ENCODE results near the gene RPS6KA1.
"Not testable (repeated sequence)": the region's sequence is repeated elsewhere in the genome, so short reads cannot be mapped to it uniquely, and the experiment has no call there.

Gene RPS6KA1

DNA sequence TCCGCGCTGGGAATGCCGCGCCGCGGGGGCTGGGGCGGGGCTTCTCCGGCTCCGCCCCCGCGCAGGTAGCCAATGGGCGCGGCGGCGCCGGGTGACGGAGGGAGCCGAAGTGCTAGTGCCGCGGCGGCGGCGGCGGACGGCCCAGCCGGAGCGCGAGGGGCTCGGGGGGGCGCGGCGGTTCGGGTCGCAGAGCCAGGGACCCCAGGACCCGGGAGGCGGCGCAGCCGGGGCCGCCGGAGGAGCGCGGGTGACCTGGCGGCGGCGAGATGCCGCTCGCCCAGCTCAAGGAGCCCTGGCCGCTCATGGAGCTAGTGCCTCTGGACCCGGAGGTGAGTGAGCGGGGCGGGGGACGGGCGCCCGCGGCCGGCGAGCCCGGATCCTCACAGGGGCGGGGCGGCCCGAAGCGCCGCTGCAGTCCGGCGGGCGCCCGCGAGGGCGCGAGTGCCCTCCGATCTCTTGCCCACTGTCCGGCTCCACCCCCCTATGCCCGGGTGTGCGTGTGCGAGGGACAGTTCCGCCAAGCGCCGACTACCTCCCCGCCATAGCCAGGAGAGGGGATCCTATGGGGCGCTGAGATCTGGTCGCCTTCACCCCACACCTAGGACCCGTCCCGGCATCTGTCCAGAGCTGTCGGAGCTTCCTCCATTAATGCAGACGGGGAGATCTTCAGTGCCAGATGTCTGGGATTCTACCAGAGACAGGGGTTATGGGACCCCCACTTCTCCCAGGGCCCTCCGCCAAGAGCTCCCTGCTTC, at the start of gene RPS6KA1:
Gene RPS6KA1 (plus strand): TSS at position 107 of the 755 bp plus-strand sequence. CDS start 160 bp downstream, at position 267.
- Histone ChIP-seq H3K4me3 (ENCODE audit: low read length) (peak within 1 kb of the TSS; percentile 73), H3K27ac (ENCODE audit: low read depth, low read length) (no peak within 1 kb of the TSS), H3K36me3 (ENCODE audit: control insufficient read depth, insufficient read depth, low read length) (no peaks in the 10 kb centered on the region), H3K4me1 (ENCODE audit: control insufficient read depth, insufficient read depth, low read length) (no peaks in the 10 kb centered on the region), H3K9ac (ENCODE audit: low read length) (peak within 1 kb of the TSS; percentile 54), H3K27me3 (ENCODE audit: control insufficient read depth, insufficient read depth, low read length) (no peaks in the 10 kb centered on the region)

DNA sequence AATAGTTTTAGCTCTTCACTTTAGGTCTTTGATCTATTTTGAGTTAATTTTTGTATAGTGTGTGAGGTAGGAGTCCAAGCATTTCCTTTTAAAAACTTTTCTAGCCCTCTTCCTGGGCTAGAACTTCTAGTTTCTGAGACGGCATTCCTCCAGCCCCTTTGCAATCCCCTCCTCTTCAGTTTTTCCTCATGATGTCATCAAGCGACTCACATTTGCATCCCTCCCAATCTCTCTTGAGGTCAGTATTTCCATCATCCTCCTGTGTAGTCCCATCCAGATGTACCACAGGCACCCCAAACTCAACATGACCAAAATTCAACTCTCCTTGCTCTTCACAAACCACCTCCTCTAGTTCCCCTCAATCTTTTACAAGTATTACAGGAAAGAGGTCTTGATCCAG, 46.6 kb upstream of the RPS6KA1 start:
- H3K9ac ChIP-seq (ENCODE audit: low read length) = no peak overlapping the region
- H3K27ac ChIP-seq (ENCODE audit: low read depth, low read length) = no peak overlapping the region
- no peaks in the 10 kb centered on the region for H3K27me3 ChIP-seq (ENCODE audit: control insufficient read depth, insufficient read depth, low read length)
- no peaks in the 10 kb centered on the region for H3K4me1 ChIP-seq (ENCODE audit: control insufficient read depth, insufficient read depth, low read length)
- H3K36me3 ChIP-seq (ENCODE audit: control insufficient read depth, insufficient read depth, low read length) = no peaks in the 10 kb centered on the region
- H3K4me3 ChIP-seq (ENCODE audit: low read length) = no peak overlapping the region

DNA sequence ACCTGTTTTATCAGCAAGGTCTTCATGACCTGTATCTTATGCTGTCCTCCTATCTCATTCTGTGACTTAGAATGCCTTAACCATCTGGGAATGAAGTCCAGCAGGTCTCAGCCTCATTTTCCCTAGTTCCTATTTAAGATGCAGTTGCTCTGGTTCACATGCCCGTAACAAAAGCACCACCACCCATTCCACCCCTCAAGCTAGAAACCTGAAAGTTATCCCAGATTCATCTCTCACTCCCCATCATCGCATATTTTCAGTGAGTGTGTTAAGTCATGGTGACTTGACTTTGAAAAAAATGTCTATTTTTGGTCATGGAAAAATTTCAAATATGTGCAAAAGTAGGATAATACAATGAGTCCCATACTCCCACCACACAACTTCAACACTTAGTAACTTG, 45.6 kb upstream of the RPS6KA1 start:
- H3K4me3 ChIP-seq (ENCODE audit: low read length) = no peak overlapping the region
- no peaks in the 10 kb centered on the region for H3K4me1 ChIP-seq (ENCODE audit: control insufficient read depth, insufficient read depth, low read length)
- H3K9ac ChIP-seq (ENCODE audit: low read length) = no peak overlapping the region
- no peaks in the 10 kb centered on the region for H3K27me3 ChIP-seq (ENCODE audit: control insufficient read depth, insufficient read depth, low read length)
- H3K27ac ChIP-seq (ENCODE audit: low read depth, low read length) = no peak overlapping the region
- no peaks in the 10 kb centered on the region for H3K36me3 ChIP-seq (ENCODE audit: control insufficient read depth, insufficient read depth, low read length)

DNA sequence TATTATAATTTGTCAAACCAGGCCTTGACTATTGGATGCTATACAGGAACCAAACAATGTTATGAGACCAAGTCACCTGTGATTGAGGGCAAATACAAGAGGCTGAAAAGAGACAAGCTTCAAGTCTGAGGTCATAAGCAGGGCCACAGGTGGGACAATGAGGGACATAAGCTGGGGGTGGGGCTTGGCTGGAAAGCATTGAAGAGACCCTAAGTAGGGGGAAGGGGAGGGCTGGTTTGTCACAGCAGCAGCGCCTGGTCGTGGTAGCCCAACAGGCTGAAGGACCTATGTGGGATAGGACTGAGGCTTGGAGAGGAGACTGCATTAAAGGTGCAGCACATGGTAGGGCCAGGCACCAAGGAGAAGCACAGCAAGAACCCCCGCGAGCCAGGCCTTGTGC, 39.4 kb upstream of the RPS6KA1 start:
- no peak overlapping the region for H3K27ac ChIP-seq (ENCODE audit: low read depth, low read length)
- no peak overlapping the region for H3K4me3 ChIP-seq (ENCODE audit: low read length)
- no peak overlapping the region for H3K9ac ChIP-seq (ENCODE audit: low read length)
- no peaks in the 10 kb centered on the region for H3K4me1 ChIP-seq (ENCODE audit: control insufficient read depth, insufficient read depth, low read length)
- H3K36me3 ChIP-seq (ENCODE audit: control insufficient read depth, insufficient read depth, low read length) = no peaks in the 10 kb centered on the region
- no peaks in the 10 kb centered on the region for H3K27me3 ChIP-seq (ENCODE audit: control insufficient read depth, insufficient read depth, low read length)

DNA sequence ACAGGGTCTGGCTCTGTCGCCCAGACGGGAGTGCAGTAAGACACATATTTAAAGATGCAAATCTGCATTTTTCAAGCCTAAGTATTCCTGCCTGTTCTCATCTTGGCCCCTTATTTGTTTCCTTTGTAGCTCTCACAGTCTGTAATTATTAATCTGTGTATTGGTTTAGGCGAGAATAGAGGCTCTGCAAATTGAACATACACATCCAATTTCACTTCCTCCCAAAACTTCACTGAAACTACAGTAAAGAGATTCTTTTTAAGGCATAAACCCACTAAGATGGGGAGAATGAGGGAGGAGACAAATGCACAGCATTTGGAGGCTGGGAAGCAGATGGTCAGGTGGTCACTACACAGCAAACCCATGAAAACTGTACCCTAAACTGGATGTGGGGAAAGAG, 36.3 kb upstream of the RPS6KA1 start:
- H3K36me3 ChIP-seq (ENCODE audit: control insufficient read depth, insufficient read depth, low read length) = no peaks in the 10 kb centered on the region

DNA sequence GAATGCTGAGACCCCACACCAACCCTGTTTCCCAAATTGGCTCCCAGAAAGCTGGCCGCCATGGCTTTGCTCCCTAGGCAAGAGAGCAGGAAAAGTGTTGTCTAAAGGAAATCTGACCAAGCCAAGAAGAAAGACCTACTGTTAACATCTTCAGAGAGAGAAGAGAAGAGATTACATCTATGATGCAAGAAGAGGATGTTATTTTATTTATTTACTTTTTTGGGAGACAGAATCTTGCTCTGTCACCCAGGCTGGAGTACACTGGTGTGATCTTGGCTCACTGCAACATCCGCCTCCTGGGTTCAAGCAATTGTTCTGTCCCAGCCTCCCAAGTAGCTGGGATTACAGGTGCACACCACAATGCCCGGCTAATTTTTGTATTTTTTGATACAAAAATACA, 35.6 kb upstream of the RPS6KA1 start:
- no peak overlapping the region for H3K9ac ChIP-seq (ENCODE audit: low read length)
- no peak overlapping the region for H3K4me3 ChIP-seq (ENCODE audit: low read length)
- no peak overlapping the region for H3K27ac ChIP-seq (ENCODE audit: low read depth, low read length)
- H3K27me3 ChIP-seq (ENCODE audit: control insufficient read depth, insufficient read depth, low read length) = no peaks in the 10 kb centered on the region
- no peaks in the 10 kb centered on the region for H3K4me1 ChIP-seq (ENCODE audit: control insufficient read depth, insufficient read depth, low read length)
- H3K36me3 ChIP-seq (ENCODE audit: control insufficient read depth, insufficient read depth, low read length) = no peaks in the 10 kb centered on the region

More for the DNA sequence above, 36.3 kb upstream of the RPS6KA1 start:
- H3K4me1 ChIP-seq (ENCODE audit: control insufficient read depth, insufficient read depth, low read length) = no peaks in the 10 kb centered on the region
- H3K27ac ChIP-seq (ENCODE audit: low read depth, low read length) = no peak overlapping the region
- H3K9ac ChIP-seq (ENCODE audit: low read length) = no peak overlapping the region
- no peaks in the 10 kb centered on the region for H3K27me3 ChIP-seq (ENCODE audit: control insufficient read depth, insufficient read depth, low read length)
- no peak overlapping the region for H3K4me3 ChIP-seq (ENCODE audit: low read length)

DNA sequence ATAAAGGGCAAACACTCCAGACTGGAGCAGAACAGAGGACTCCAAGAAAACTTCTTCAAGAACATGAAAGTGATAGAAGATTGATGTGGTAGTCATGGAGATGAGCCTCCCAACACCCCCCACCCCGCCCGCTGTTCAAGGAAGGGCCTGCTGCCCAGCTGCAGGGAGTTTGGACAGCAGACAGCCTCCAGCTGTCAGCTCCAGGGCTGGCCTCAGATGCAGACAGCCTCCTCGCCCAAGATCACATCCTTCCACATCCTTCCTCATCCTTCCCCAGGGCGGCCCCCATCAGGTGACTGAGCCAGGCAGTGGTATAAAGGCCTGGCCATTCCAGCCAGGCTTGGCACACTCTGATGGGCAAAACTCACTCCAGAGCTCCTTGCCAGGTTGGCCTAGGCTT, 32.7 kb upstream of the RPS6KA1 start:
- Histone ChIP-seq H3K27ac (ENCODE audit: low read depth, low read length) (no peak overlapping the region), H3K4me3 (ENCODE audit: low read length) (no peak overlapping the region), H3K9ac (ENCODE audit: low read length) (no peak overlapping the region), H3K27me3 (ENCODE audit: control insufficient read depth, insufficient read depth, low read length) (no peaks in the 10 kb centered on the region), H3K4me1 (ENCODE audit: control insufficient read depth, insufficient read depth, low read length) (no peaks in the 10 kb centered on the region), H3K36me3 (ENCODE audit: control insufficient read depth, insufficient read depth, low read length) (no peaks in the 10 kb centered on the region)

DNA sequence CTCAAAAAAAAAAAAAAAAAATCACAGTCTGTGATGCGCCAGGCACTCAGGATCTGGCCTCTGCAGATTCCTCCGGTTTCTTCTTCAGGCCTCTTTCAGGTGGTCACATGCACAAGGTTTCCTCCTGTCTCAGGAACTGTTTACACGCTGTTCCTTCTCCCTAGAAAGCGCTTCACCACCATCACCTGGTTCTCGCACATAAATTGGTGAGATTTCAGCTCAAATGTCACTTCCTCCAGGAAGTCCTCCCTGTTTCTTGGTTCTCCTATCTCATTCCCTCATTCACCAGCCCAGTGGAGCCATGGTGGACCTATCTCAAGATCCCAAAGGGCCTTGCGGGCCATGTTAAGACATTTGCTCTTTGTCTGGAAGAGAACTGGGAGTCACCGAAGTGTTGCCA, 30.7 kb upstream of the RPS6KA1 start:
- Histone ChIP-seq H3K4me1 (ENCODE audit: control insufficient read depth, insufficient read depth, low read length) (no peaks in the 10 kb centered on the region), H3K27ac (ENCODE audit: low read depth, low read length) (no peak overlapping the region), H3K9ac (ENCODE audit: low read length) (no peak overlapping the region), H3K36me3 (ENCODE audit: control insufficient read depth, insufficient read depth, low read length) (no peaks in the 10 kb centered on the region), H3K4me3 (ENCODE audit: low read length) (no peak overlapping the region), H3K27me3 (ENCODE audit: control insufficient read depth, insufficient read depth, low read length) (no peaks in the 10 kb centered on the region)

DNA sequence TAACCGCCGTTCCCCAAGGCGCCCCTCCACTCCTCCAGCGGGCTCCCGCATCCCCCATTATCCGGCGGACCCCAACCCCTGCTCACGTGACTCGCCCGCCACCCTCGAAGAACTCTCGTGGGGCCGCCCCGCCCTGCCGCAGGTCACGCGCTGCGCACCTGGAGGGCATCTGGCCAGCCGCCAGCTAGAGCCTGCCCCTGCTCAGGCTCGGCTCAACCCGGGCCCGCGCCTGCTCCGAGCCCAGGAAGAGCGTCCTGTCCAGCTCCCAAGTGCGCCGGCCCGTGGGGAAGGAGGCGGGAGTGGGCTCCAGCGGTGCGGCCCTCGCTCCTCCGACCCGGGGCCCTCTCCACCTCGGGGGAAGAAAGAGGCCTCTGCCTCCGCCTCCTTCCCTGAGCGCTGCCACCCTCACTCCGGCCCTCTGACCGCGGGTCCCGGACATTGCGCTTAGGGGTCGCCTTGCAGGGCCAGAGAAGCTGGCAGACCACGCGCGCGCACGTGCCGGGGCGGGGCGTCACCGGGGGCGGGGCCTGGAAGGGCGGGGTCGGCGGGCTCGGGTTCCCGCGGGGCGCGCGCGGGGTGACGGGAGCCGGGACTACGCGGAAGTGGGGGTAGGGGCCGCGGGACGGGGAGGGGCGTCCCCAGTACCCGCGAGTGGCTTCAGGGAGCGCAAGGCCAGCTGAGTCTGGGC, 28.9 kb upstream of the RPS6KA1 start:
- Histone ChIP-seq H3K4me1 (ENCODE audit: control insufficient read depth, insufficient read depth, low read length) (no peaks in the 10 kb centered on the region), H3K27ac (ENCODE audit: low read depth, low read length) (peak overlapping the region; percentile 86), H3K4me3 (ENCODE audit: low read length) (peak overlapping the region; percentile 84), H3K36me3 (ENCODE audit: control insufficient read depth, insufficient read depth, low read length) (no peaks in the 10 kb centered on the region), H3K9ac (ENCODE audit: low read length) (peak overlapping the region; percentile 35), H3K27me3 (ENCODE audit: control insufficient read depth, insufficient read depth, low read length) (no peaks in the 10 kb centered on the region)

DNA sequence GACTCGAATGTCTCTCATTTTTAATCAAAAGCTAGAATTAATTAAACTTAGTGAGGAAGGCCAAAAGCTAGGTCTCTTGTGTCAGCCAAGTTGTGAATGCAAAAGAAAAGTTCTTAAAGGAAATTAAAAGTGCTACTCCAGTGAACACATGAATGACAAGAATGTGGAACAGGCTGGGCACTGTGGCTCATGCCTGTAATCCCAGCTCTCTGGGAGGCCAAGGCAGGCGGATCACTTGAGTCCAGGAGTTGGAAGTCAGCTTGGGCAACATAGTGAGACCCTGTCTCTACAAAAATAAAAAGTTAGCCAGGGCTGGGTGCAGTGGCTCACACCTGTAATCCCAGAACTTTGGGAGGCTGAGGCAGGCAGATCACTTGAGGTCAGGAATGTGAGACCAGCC, 18.9 kb upstream of the RPS6KA1 start:
- not testable (repeated sequence) for H3K9ac ChIP-seq (ENCODE audit: low read length); H3K27me3 ChIP-seq (ENCODE audit: control insufficient read depth, insufficient read depth, low read length); H3K4me3 ChIP-seq (ENCODE audit: low read length); H3K27ac ChIP-seq (ENCODE audit: low read depth, low read length); H3K36me3 ChIP-seq (ENCODE audit: control insufficient read depth, insufficient read depth, low read length); H3K4me1 ChIP-seq (ENCODE audit: control insufficient read depth, insufficient read depth, low read length)

DNA sequence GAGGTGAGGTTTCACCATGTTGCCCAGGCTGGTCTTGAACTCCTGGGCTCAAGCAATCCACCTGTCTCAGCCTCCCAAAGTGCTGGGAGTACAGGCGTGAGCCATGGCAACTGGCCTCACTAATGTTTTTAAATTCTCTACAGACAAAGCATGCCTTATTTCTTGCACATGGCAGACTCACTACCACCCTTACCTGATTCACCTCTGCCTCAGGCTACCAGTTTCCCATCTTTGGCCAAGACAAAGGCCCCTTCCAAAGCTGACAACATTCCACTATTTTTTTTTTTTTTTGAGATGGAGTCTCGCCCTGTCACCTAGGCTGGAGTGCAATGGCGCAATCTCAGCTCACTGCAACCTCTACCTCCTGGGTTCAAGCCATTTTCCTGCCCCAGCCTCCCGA, 13.7 kb upstream of the RPS6KA1 start:
- not testable (repeated sequence) for H3K27ac ChIP-seq (ENCODE audit: low read depth, low read length); H3K36me3 ChIP-seq (ENCODE audit: control insufficient read depth, insufficient read depth, low read length); H3K4me3 ChIP-seq (ENCODE audit: low read length); H3K27me3 ChIP-seq (ENCODE audit: control insufficient read depth, insufficient read depth, low read length); H3K4me1 ChIP-seq (ENCODE audit: control insufficient read depth, insufficient read depth, low read length); H3K9ac ChIP-seq (ENCODE audit: low read length)

DNA sequence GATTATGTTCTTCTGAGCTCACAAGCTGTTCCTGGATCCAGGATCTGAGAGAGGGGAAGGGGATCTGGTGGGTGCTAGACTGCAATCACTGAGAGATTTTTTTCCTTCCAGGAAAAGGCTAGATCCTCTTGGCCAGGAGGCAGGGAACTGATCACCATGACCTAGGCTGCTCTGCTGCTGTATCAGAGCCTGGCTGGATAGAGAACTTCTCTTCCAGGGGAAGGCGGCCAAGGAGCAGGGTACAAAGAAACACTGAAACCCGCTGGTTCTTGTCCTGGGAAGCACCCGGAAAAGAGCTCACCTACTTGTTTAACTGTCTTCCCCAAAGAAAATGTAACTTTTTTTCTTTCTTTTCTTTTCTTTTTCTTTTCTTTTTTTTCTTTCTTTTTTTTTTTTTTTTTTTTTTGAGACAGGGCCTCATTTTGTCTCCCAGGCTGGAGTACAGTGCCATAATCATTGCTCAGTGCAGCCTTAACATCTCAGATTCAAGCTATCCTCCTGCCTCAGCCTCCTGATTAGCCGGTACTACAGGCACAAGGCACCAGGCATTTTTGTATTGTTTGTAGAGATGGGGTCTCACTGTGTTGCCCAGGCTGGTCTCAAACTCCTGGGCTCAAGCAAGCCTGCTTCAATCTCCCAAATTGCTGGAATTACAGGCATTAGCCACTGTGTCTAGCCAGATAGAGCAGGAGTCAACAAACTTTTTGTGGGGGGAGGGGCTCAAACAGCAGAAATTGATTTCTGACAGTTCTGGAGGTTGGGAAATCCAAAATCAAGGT, 12.4 kb upstream of the RPS6KA1 start:
- Histone ChIP-seq H3K4me3 (ENCODE audit: low read length) (no peak overlapping the region), H3K27me3 (ENCODE audit: control insufficient read depth, insufficient read depth, low read length) (no peaks in the 10 kb centered on the region), H3K36me3 (ENCODE audit: control insufficient read depth, insufficient read depth, low read length) (no peaks in the 10 kb centered on the region), H3K9ac (ENCODE audit: low read length) (no peak overlapping the region), H3K4me1 (ENCODE audit: control insufficient read depth, insufficient read depth, low read length) (no peaks in the 10 kb centered on the region), H3K27ac (ENCODE audit: low read depth, low read length) (no peak overlapping the region)

Measured in rectal smooth muscle tissue (tissue), 1 donor.